ENCODE results near the gene LMLN. TPM values are rescaled to one million over a fixed set of nuclear protein-coding genes. Genes with fewer than 3 reads are reported as not detected.
"Not testable (repeated sequence)": the region's sequence is repeated elsewhere in the genome, so short reads cannot be mapped to it uniquely, and the experiment has no call there.

Gene LMLN
- total RNA-seq, 2 donors from 2014 or later, result 1.6 to 4.4 TPM

DNA sequence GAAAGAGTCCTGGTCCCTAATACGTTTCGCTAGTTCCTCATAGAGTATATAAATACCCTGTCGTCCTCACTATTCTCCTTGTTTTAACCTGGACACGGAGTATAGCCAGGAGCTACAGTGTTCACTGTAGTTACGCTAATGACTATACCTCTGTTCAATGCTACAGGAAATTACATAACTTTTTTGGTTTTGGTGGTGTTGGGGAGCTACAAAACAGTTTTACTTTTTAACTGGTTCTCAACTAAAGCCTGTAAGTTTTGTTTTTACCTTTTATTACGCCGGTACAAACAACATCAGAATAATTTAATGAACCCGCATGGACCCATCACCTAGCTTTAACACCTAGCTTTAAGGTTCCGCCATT is 1.5 kb downstream of the LMLN start:
- Histone ChIP-seq H3K27ac (no peak overlapping the region), H3K9me3 (no peaks in the 10 kb centered on the region), H3K4me3 (no peak overlapping the region), H3K4me1 (peaks cover 28% of the 10 kb centered on the region), H3K27me3 (no peaks in the 10 kb centered on the region), H3K36me3 (replicated peaks in 1 of 2; ENCODE audit: insufficient read depth in 1 of 2, low read depth in 2 of 2) (no peaks in the 10 kb centered on the region)
- DNase-seq, result no peak
- ATAC-seq, result no peak
- TF ChIP-seq POLR2A (IDR thresholded peaks at IDR 0.05), result no peak
- 77 to 79% methylated on average over 9 of the region's 9 CpGs for WGBS, 2 donors
- intact Hi-C loops (cut with DNase I), result no loop called here

DNA sequence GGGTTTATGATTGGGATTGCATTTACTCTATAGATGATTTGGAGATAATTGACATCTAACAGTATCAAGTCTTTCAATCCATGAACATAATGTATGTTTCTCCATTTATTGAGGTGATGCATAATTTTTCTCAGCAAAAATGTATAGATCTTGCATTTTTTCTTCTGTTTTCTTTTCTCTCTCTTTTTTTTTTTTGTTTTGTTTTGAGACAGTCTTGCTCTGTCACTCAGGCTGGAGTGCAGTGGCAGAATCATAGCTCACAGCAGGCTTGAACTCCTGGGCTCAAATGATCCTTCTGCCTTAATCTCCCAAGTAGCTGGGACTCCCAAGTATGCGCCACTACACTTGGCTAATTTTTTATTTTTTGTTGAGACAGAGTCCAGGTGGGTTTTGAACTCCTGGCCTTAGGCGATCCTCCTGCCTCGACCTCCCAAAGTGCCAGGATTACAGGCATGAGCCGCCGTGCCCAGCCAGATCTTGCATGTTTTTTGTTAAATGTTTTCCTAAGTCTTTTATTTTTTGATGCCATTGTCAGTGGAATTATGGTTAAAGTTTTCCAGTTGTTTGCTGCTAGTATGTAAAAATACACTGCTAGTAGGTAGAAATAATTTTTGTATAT is 3.1 kb downstream of the LMLN start:
- ATAC-seq, result no peak
- H3K4me3 ChIP-seq, result no peak overlapping the region
- peaks cover 19% of the 10 kb centered on the region for H3K4me1 ChIP-seq
- intact Hi-C loops (cut with DNase I), result no loop called here
- no peak for DNase-seq
- no peaks in the 10 kb centered on the region for H3K9me3 ChIP-seq
- no peak overlapping the region for H3K27ac ChIP-seq
- 88 to 93% methylated on average over 5 of the region's 5 CpGs for whole genome bisulfite sequencing, 2 donors
- H3K36me3 ChIP-seq (replicated peaks in 1 of 2; ENCODE audit: insufficient read depth in 1 of 2, low read depth in 2 of 2), result no peaks in the 10 kb centered on the region
- H3K27me3 ChIP-seq, result no peaks in the 10 kb centered on the region
- TF ChIP-seq POLR2A (IDR thresholded peaks at IDR 0.05), result no peak
- TF ChIP-seq, protein P1, sequence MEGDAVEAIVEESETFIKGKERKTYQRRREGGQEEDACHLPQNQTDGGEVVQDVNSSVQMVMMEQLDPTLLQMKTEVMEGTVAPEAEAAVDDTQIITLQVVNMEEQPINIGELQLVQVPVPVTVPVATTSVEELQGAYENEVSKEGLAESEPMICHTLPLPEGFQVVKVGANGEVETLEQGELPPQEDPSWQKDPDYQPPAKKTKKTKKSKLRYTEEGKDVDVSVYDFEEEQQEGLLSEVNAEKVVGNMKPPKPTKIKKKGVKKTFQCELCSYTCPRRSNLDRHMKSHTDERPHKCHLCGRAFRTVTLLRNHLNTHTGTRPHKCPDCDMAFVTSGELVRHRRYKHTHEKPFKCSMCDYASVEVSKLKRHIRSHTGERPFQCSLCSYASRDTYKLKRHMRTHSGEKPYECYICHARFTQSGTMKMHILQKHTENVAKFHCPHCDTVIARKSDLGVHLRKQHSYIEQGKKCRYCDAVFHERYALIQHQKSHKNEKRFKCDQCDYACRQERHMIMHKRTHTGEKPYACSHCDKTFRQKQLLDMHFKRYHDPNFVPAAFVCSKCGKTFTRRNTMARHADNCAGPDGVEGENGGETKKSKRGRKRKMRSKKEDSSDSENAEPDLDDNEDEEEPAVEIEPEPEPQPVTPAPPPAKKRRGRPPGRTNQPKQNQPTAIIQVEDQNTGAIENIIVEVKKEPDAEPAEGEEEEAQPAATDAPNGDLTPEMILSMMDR (IDR thresholded peaks at IDR 0.05), result no peak

DNA sequence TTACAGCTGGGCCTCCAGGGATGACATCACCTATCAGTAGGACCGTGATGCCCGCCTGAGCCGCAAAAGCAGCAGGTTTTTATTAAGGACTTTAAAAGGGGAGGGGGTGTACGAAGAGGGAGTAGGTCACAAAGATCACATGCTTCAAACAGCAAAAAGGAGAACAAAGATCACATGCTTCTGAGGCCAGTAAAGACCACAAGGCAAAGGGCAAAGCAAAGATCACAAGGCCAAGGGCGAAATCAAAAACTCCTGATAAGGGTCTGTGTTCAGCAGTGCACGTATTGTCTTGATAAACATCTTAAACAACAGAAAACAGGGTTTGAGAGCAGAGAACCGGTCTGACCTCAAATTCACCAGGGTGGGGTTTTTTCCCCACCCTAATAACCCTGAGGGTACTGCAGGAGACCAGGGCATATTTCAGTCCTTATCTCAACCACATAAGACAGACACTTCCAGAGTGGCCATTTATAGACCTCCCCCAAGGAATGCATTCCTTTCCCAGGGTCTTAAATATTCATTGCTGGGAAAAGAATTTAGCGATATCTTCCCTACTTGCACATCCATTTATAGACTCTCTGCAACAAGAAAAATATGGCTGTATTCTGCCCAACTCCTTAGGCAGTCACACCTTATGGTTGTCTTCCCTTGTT is 7.4 kb downstream of the LMLN start:
- H3K36me3 ChIP-seq (replicated peaks in 1 of 2; ENCODE audit: insufficient read depth in 1 of 2, low read depth in 2 of 2); DNase-seq; H3K27me3 ChIP-seq; H3K4me3 ChIP-seq; intact Hi-C loops (cut with DNase I); H3K9me3 ChIP-seq; H3K27ac ChIP-seq; ATAC-seq; H3K4me1 ChIP-seq: not testable (repeated sequence)
- 97 to 99% methylated on average over 8 of the region's 8 CpGs for WGBS, 2 donors

DNA sequence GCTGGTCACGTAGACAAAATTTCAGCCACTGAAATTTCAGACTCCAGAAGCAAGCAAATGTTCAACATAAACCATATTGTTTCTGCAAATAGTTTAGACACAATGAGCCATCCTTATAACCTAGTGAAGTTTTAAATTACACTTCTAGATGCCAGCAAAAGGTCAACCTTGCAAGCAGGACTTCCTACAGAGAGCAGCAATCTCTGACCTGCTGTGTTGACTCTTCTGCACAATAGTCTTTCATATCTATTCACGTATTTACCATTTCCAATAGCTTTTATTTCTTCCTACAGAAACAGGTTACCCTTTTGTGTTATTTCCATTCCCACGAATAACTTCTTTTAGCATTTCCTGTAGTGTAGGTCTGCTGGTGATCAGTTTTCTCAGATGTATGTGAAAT is 10.6 kb downstream of the LMLN start:
- no peak overlapping the region for H3K4me3 ChIP-seq
- no peaks in the 10 kb centered on the region for H3K4me1 ChIP-seq
- no peaks in the 10 kb centered on the region for H3K27me3 ChIP-seq
- no peak overlapping the region for H3K27ac ChIP-seq
- DNase-seq, result no peak
- 64 to 73% methylated on average over 3 of the region's 3 CpGs for WGBS, 2 donors
- ATAC-seq, result no peak
- H3K36me3 ChIP-seq (replicated peaks in 1 of 2; ENCODE audit: insufficient read depth in 1 of 2, low read depth in 2 of 2), result no peaks in the 10 kb centered on the region
- H3K9me3 ChIP-seq, result no peaks in the 10 kb centered on the region
- no peak for TF ChIP-seq POLR2A (IDR thresholded peaks at IDR 0.05)
- TF ChIP-seq, protein P1 (IDR thresholded peaks at IDR 0.05), result no peak
- intact Hi-C loops (cut with DNase I), result no loop called here

DNA sequence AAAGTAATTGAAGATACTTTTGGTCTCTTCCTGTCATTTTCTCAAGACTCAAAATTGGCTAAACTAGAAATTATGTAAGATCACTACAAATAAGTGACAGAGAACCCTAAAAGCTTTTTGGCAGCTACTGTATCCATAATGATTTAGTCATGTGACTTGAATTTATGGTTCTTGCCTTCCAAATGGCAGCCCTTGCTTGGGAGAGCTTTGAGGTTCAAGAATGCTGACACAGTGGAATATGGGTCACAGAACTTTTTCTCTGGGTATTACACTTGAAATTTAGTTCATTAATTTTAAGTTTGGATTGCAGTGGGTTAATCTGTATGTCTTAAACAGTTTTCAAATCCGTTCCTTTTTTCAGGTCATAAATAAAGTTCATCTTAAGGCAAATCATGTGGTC is 14.0 kb downstream of the LMLN start:
- no peak overlapping the region for H3K4me3 ChIP-seq
- DNase-seq, result no peak
- H3K36me3 ChIP-seq (replicated peaks in 1 of 2; ENCODE audit: insufficient read depth in 1 of 2, low read depth in 2 of 2), result no peaks in the 10 kb centered on the region
- H3K27me3 ChIP-seq, result no peaks in the 10 kb centered on the region
- H3K9me3 ChIP-seq, result no peaks in the 10 kb centered on the region
- H3K27ac ChIP-seq, result no peak overlapping the region
- TF ChIP-seq, protein P1 (IDR thresholded peaks at IDR 0.05), result no peak
- no peak for TF ChIP-seq POLR2A (IDR thresholded peaks at IDR 0.05)
- intact Hi-C loops (cut with DNase I), result no loop called here
- no peak for ATAC-seq
- H3K4me1 ChIP-seq, result no peaks in the 10 kb centered on the region
- WGBS, 2 donors, result 68 to 80% methylated on average over 1 of the region's 1 CpG

DNA sequence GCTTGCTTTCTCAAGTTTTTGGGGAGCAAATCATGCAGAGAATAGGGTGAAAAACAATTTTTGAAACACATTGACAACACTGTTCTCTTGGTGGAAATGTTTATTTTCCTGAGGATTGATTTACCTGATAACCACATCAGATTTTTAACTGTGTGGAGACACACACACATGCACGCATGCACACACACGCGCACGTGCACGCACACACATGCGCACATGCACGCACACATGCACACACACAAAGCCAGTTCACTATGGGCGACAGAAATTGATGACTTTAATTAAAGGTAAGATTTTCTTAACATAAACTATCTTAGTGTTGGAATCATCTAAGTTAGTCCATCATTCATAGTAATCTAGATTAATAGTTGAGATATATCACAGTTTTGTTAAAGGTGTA is 15.3 kb downstream of the LMLN start:
- TF ChIP-seq, protein P1 (IDR thresholded peaks at IDR 0.05), result no peak
- no peak for TF ChIP-seq POLR2A (IDR thresholded peaks at IDR 0.05)

More for the DNA sequence above, 15.3 kb downstream of the LMLN start:
- no peaks in the 10 kb centered on the region for H3K27me3 ChIP-seq
- intact Hi-C loops (cut with DNase I), result no loop called here
- no peaks in the 10 kb centered on the region for H3K4me1 ChIP-seq
- DNase-seq (no peak), ATAC-seq (no peak)
- H3K4me3 ChIP-seq, result no peak overlapping the region
- no peak overlapping the region for H3K27ac ChIP-seq
- H3K36me3 ChIP-seq (replicated peaks in 1 of 2; ENCODE audit: insufficient read depth in 1 of 2, low read depth in 2 of 2), result no peaks in the 10 kb centered on the region
- WGBS, 2 donors, result 95 to 96% methylated on average over 8 of the region's 8 CpGs
- H3K9me3 ChIP-seq, result no peaks in the 10 kb centered on the region

Data from body of pancreas (tissue), 4 donors.